Endothelial cell of umbilical vein (primary cell): ENCODE data around the gene APOL5. TPM values are rescaled to one million over a fixed set of nuclear protein-coding genes. Genes with fewer than 3 reads are reported as not detected.

Source experiments
- BruUV-seq: library from RNA; stranded (reverse); fragments of 400-500 nt; replicated peaks from 2 replicates; lab custom pipeline; 2021; lab: Mats Ljungman, UMichigan
- CTCF ChIA-PET: fragments of 300-600, 350-600 bp; sonication (Branson Sonifier 250); formaldehyde crosslinking; loops from one replicate; lab custom pipeline; 2021; ENCODE audit warnings: antibody characterized with exemption, inconsistent platforms; lab: Charles Lee
- POLR2A ChIA-PET: fragments of 300-600, 350-600 bp; sonication (Branson Sonifier 250); formaldehyde crosslinking; loops from one replicate; lab custom pipeline; 2021; ENCODE audit warnings: antibody characterized with exemption, inconsistent platforms; lab: Charles Lee
- DNase-seq: peaks from one replicate; pipeline ENCODE4 v3.0.0-alpha.2; 2011; ENCODE audit warnings: low read depth, low spot score
- FAIRE-seq: peaks from 2 replicates; lab custom pipeline; 2011; peaks lifted over from hg19 to GRCh38; lab: Jason Lieb, UNC
- H2AFZ ChIP-seq: 2 replicates; pipeline ENCODE4 v1.6.0; 2012; ENCODE audit warnings: low read depth, low read length, control low read depth, inconsistent platforms
- H3K27ac ChIP-seq: 2 replicates; pipeline ENCODE4 v1.5.1; 2011; ENCODE audit warnings: low read depth, mild to moderate bottlenecking, control low read depth, low read length, moderate library complexity; ENCODE audit not compliant: insufficient read depth
- H3K27me3 ChIP-seq, 2 experiments: 2 replicates each; pipeline versions ENCODE4 v1.6.0 to v1.6.1; 2011; ENCODE audit warnings: low read length in 2 of 2, mixed read lengths in 1 of 2; ENCODE audit not compliant: control insufficient read depth in 2 of 2, insufficient read depth in 2 of 2
- H3K36me3 ChIP-seq, 2 experiments: 2 replicates in 1 of 2; 3 replicates in 1 of 2; pipeline ENCODE4 v1.5.1; 2011; ENCODE audit warnings: low read length in 2 of 2, mild to moderate bottlenecking in 1 of 2, moderate library complexity in 1 of 2; ENCODE audit not compliant: control insufficient read depth in 2 of 2, insufficient read depth in 2 of 2; ENCODE audit errors: extremely low read depth in 1 of 2
- H3K4me1 ChIP-seq: 3 replicates; pipeline ENCODE4 v1.5.1; 2011; ENCODE audit warnings: mild to moderate bottlenecking, low read length; ENCODE audit not compliant: control insufficient read depth, insufficient read depth; ENCODE audit errors: extremely low read depth
- H3K4me2 ChIP-seq: 2 replicates; pipeline ENCODE4 v1.6.1; 2011; ENCODE audit warnings: low read length, control low read depth, mixed read lengths; ENCODE audit not compliant: insufficient read depth
- H3K4me3 ChIP-seq, 3 experiments: fragments of 200-600 bp in 1 of 3; sonication (generic), shearing (Covaris generic) in 1 of 3; replicated peaks in 1 of 3; 2 replicates each; pipeline ENCODE4 v1.5.1; 2011 to 2016; ENCODE audit warnings: control low read depth in 3 of 3, low read length in 3 of 3, mild to moderate bottlenecking in 2 of 3, inconsistent platforms in 1 of 3, low read depth in 1 of 3, moderate library complexity in 1 of 3; ENCODE audit not compliant: insufficient read depth in 1 of 3
- H3K79me2 ChIP-seq: 2 replicates; pipeline ENCODE4 v1.6.0; 2012; ENCODE audit warnings: low read length, inconsistent platforms; ENCODE audit not compliant: control insufficient read depth, insufficient read depth
- H3K9ac ChIP-seq: replicated peaks from 2 replicates; pipeline ENCODE3; 2011; ENCODE audit warnings: low read length, control low read depth; ENCODE audit not compliant: insufficient read depth; ENCODE audit errors: extremely low read depth
- H3K9me1 ChIP-seq: replicated peaks from 3 replicates; pipeline ENCODE4 v1.6.0; 2011; ENCODE audit warnings: mild to moderate bottlenecking, low read length; ENCODE audit not compliant: control insufficient read depth, insufficient read depth; ENCODE audit errors: extremely low read depth
- H3K9me3 ChIP-seq: replicated peaks from 2 replicates; pipeline ENCODE4 v1.5.1; 2012; ENCODE audit warnings: low read length, inconsistent platforms; ENCODE audit not compliant: control insufficient read depth, insufficient read depth
- H4K20me1 ChIP-seq: replicated peaks from 2 replicates; pipeline ENCODE3; 2011; ENCODE audit warnings: mild to moderate bottlenecking, low read length; ENCODE audit not compliant: control insufficient read depth, insufficient read depth; ENCODE audit errors: extremely low read depth
- CTCF ChIP-seq, 2 donors: IDR thresholded peaks; 1 replicate in 1 of 2; 2 replicates in 1 of 2; pipeline ENCODE4 v1.5.1; 2011; ENCODE audit warnings: low read length in 2 of 2, mild to moderate bottlenecking in 2 of 2, moderate library complexity in 2 of 2, control low read depth in 1 of 2, inconsistent platforms in 1 of 2, low read depth in 1 of 2; ENCODE audit not compliant: insufficient read depth in 1 of 2; ENCODE audit errors: extremely low read depth in 1 of 2
- EZH2 ChIP-seq: IDR thresholded peaks from 2 replicates; pipeline ENCODE4 v1.6.1; 2012; ENCODE audit warnings: borderline replicate concordance, low read depth, mild to moderate bottlenecking, moderate library complexity, low read length, inconsistent platforms; ENCODE audit not compliant: severe bottlenecking
- FOS ChIP-seq: IDR thresholded peaks from 2 replicates; pipeline ENCODE4 v1.6.1; 2011; ENCODE audit warnings: mild to moderate bottlenecking, low read length, moderate library complexity, borderline replicate concordance; ENCODE audit not compliant: insufficient read depth
- GATA2 ChIP-seq: IDR thresholded peaks from 2 replicates; pipeline ENCODE4 v1.7.0; 2011; ENCODE audit warnings: low read depth, mild to moderate bottlenecking, moderate library complexity, mixed read lengths, low read length; ENCODE audit not compliant: insufficient read length, insufficient read depth
- JUN ChIP-seq: IDR thresholded peaks from 2 replicates; pipeline ENCODE4 v1.6.1; 2011; ENCODE audit warnings: borderline replicate concordance, low read depth; ENCODE audit not compliant: insufficient read length, insufficient read depth
- MYC ChIP-seq: IDR thresholded peaks from one replicate; pipeline ENCODE4 v1.6.1; 2011; ENCODE audit warnings: mild to moderate bottlenecking, low read depth, low read length
- POLR2A ChIP-seq: IDR thresholded peaks from 2 replicates; pipeline ENCODE4 v1.6.1; 2012; ENCODE audit warnings: low read depth, mild to moderate bottlenecking, control low read depth, low read length
- POLR2AphosphoS5 ChIP-seq: IDR thresholded peaks from 2 replicates; pipeline ENCODE4 v1.6.1; 2012; ENCODE audit warnings: low read depth, mild to moderate bottlenecking, control low read depth, low read length, moderate library complexity; ENCODE audit not compliant: insufficient read depth
- dilution Hi-C: fragments of 300-500 bp; cut with MboI; formaldehyde crosslinking; loops from one replicate; pipeline ENCODE4 v1.15.0; 2019; ENCODE audit warnings: low sequenced_read_pairs; ENCODE audit not compliant: extremely low pct_ligation_motif_present
- intact Hi-C: fragments of 100-400 bp; cut with micrococcal nuclease; formaldehyde crosslinking; loops from one replicate; pipeline ENCODE4 v1.10.0; 2022
- polyA plus RNA-seq, 4 experiments: library from polyadenylated mRNA; depleted of rRNA in 3 of 4; stranded (reverse) in 3 of 4; unstranded in 1 of 4; fragments of >200 nt; gene quantifications; 2 replicates each; pipeline versions ENCODE4 v1.2.1 to v1.2.3, GENCODE V29; 2011 to 2012; ENCODE audit warnings: missing spikeins in 1 of 4
- total RNA-seq: library from RNA; stranded (reverse); gene quantifications from 2 replicates; pipeline ENCODE4 v1.2.3, GENCODE V29; 2021
- TF ChIP-seq, protein P1 (sequence below): IDR thresholded peaks from 2 replicates; pipeline ENCODE4 v1.6.1; 2011; ENCODE audit not compliant: insufficient read depth, insufficient read length

Gene APOL5
- total and polyA plus RNA-seq, 2 donors (not counting 3 experiments of a cell fraction or from before 2014, with no cell fraction given): not detected

GRCh38 chr22:35708917-35709316 lies 8.8 kb upstream of the APOL5 start:
- H2AFZ ChIP-seq: no peak overlapping the region
- H3K9me1 ChIP-seq: no peaks in the 10 kb centered on the region
- DNase-seq (no peak), FAIRE-seq (no peak)
- no peak overlapping the region for H3K27ac ChIP-seq
- H4K20me1 ChIP-seq: no peaks in the 10 kb centered on the region
- CTCF ChIA-PET: no interaction called here
- BruUV-seq: no TSS peak
- H3K4me1 ChIP-seq: peaks cover 5% of the 10 kb centered on the region
- dilution Hi-C loops (no loop called here), intact Hi-C loops (no loop called here)
- no peaks in the 10 kb centered on the region for H3K27me3 ChIP-seq
- no peak overlapping the region for H3K4me2 ChIP-seq
- no peak overlapping the region for H3K4me3 ChIP-seq
- no peaks in the 10 kb centered on the region for H3K9me3 ChIP-seq
- H3K79me2 ChIP-seq: no peaks in the 10 kb centered on the region
- no peak for TF ChIP-seq MYC
- TF ChIP-seq CTCF (IDR thresholded peaks at IDR 0.05; ENCODE audit: extremely low read depth in 1 of 2, insufficient read depth in 1 of 2, low read depth in 1 of 2, low read length in 2 of 2): no peak
- no peak for TF ChIP-seq POLR2A
- TF ChIP-seq POLR2AphosphoS5: no peak
- TF ChIP-seq EZH2: no peak
- no peak for TF ChIP-seq FOS
- TF ChIP-seq GATA2: no peak
- TF ChIP-seq JUN: no peak
- TF ChIP-seq, protein P1, sequence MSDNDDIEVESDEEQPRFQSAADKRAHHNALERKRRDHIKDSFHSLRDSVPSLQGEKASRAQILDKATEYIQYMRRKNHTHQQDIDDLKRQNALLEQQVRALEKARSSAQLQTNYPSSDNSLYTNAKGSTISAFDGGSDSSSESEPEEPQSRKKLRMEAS: no peak
- H3K36me3 ChIP-seq: no peaks in the 10 kb centered on the region
- H3K9ac ChIP-seq: no peak overlapping the region
- POLR2A ChIA-PET: no interaction called here
